Measurements from ENCODE around the gene XKR7.

DNA sequence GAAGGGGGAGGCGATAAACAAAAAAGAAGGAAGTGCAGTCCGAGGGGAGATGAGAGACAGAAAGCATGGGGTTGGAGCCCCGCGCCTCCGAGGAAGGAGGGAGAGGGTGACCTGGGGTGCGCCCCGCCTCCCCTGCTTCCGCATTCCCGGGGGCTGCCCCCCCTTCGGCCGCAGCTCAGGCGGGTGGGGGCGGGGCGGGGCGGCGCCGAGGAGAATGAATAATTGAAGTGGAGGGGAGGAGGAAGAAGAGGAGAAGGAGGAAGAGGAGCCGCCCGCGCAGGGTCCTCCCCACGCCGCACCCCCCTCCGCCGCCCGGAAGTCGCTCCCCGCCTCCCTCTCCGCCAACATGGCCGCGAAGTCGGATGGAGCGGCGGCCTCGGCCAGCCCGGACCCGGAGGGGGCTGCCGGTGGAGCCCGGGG lies at the start of gene XKR7:
- TF ChIP-seq, protein P1, sequence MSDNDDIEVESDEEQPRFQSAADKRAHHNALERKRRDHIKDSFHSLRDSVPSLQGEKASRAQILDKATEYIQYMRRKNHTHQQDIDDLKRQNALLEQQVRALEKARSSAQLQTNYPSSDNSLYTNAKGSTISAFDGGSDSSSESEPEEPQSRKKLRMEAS (IDR thresholded peaks at IDR 0.05): no peak
- TF ChIP-seq EP300 (IDR thresholded peaks at IDR 0.05; ENCODE audit: borderline replicate concordance) (no peak), REST (IDR thresholded peaks at IDR 0.05; ENCODE audit: low read depth) (no peak), CREB1 (IDR thresholded peaks at IDR 0.05; ENCODE audit: low read depth) (no peak), YY1 (IDR thresholded peaks at IDR 0.05; ENCODE audit: low read depth) (peak; percentile 67; the same call in 1 of the 2 replicates), ZBTB7A (IDR thresholded peaks at IDR 0.05; ENCODE audit: low read depth) (0 out of 2 replicates have a peak, but pooled peaks have one; percentile 51), EGR1 (IDR thresholded peaks at IDR 0.05) (no peak), TAF1 (IDR thresholded peaks at IDR 0.05; ENCODE audit: low read depth) (no peak), TEAD4 (IDR thresholded peaks at IDR 0.05) (peak; percentile 89)
